ENCODE data around the gene CASP8. TPM values are rescaled to one million over a fixed set of nuclear protein-coding genes. Genes with fewer than 3 reads are reported as not detected.
"Not testable (repeated sequence)": the region's sequence is repeated elsewhere in the genome, so short reads cannot be mapped to it uniquely, and the experiment has no call there.

The CASP8 gene
- total RNA-seq, 1 experiment from 2014 or later, result 17.7 TPM

- H3K36me3 ChIP-seq, result peaks cover 3% of the 10 kb centered on the region; the same call in 1 of the 2 replicates
- H3K4me1 ChIP-seq (replicated peaks), result no peaks in the 10 kb centered on the region
- H3K27me3 ChIP-seq (replicated peaks), result no peaks in the 10 kb centered on the region
- no peak for DNase-seq (ENCODE audit: low read depth in 1 of 2, low spot score in 2 of 2)
- H3K9me3 ChIP-seq (replicated peaks), result no peaks in the 10 kb centered on the region
- no peak overlapping the region for H3K4me3 ChIP-seq
- H3K27ac ChIP-seq, result no peak overlapping the region
Measured at GRCh38 chr2:201269764-201270163, 9.4 kb downstream of the CASP8 start.

- no peaks in the 10 kb centered on the region for H3K4me1 ChIP-seq (replicated peaks)
- no peak overlapping the region for H3K27ac ChIP-seq
- H3K9me3 ChIP-seq (replicated peaks), result no peaks in the 10 kb centered on the region
- H3K27me3 ChIP-seq (replicated peaks), result no peaks in the 10 kb centered on the region
- no peak overlapping the region for H3K4me3 ChIP-seq
- DNase-seq (ENCODE audit: low read depth in 1 of 2, low spot score in 2 of 2), result no peak
- H3K36me3 ChIP-seq, result peaks cover 3% of the 10 kb centered on the region; the same call in 1 of the 2 replicates
Measured at GRCh38 chr2:201270293-201271001, 10.1 kb downstream of the CASP8 start.

DNA sequence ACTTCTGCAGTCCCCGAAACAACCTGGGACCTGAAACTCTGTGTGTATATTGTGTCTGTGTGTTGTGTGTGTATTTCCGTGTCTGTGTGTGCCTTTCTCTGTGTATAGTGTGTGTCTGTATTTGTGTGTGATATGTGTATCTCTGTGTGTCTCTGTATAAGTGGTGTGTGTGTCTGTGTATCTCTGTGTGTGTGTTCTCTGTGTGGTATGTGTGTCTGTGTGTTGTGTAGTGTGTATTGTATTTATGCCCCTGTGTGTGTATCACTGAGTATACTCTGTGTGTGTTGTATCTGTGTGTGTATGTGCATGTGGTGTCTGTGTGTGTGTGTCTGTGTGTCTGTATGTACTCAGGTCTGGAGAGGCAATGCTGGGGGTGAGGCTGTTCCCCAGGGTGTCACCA, 11.6 kb downstream of the CASP8 start:
- H3K9me3 ChIP-seq (replicated peaks), result no peaks in the 10 kb centered on the region
- H3K36me3 ChIP-seq, result peaks cover 10% of the 10 kb centered on the region; the same call in 1 of the 2 replicates
- H3K27ac ChIP-seq, result no peak overlapping the region
- H3K4me1 ChIP-seq (replicated peaks), result no peaks in the 10 kb centered on the region
- no peak overlapping the region for H3K4me3 ChIP-seq
- no peaks in the 10 kb centered on the region for H3K27me3 ChIP-seq (replicated peaks)
- no peak for DNase-seq (ENCODE audit: low read depth in 1 of 2, low spot score in 2 of 2)

DNA sequence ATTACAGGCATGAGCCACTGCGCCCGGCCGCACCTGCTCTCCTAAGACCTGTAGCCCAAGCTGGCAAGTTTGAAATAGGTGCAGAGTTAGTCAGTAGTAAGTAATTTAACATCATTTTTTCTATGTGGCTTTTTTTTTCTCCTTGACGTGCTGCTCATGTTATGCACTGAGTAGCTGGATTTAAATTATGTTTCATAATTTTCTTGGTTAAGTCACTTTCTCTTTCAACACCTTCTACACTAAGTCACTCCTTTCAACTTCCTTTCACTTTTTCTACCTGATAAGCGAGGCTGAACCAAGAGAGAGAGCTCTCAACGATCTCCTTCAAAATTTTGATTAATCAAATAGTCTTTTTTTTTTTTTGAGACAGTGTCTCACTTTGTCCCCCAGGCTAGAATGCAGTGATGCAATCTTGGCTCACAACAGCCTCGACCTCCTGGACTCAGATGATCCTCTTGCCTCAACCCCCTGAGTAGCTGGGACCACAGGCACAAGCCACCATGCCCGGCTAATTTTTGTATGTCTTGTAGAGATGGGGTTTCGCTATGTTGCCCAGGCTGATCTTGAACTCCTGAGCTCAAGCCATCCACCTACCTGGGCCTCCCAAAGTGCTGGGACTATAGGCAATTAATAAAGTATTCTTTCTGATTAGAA, 13.1 kb downstream of the CASP8 start:
- Histone ChIP-seq H3K27ac (no peak overlapping the region), H3K4me1 (replicated peaks) (no peaks in the 10 kb centered on the region), H3K27me3 (replicated peaks) (no peaks in the 10 kb centered on the region), H3K36me3 (peaks cover 10% of the 10 kb centered on the region), H3K9me3 (replicated peaks) (no peaks in the 10 kb centered on the region), H3K4me3 (no peak overlapping the region)
- DNase-seq (ENCODE audit: low read depth in 1 of 2, low spot score in 2 of 2), result no peak

- Histone ChIP-seq H3K27me3 (replicated peaks) (no peaks in the 10 kb centered on the region), H3K4me1 (replicated peaks) (no peaks in the 10 kb centered on the region), H3K27ac (no peak overlapping the region), H3K9me3 (replicated peaks) (no peaks in the 10 kb centered on the region), H3K36me3 (peaks cover 18% of the 10 kb centered on the region), H3K4me3 (no peak overlapping the region)
- DNase-seq (ENCODE audit: low read depth in 1 of 2, low spot score in 2 of 2), result no peak
Measured at GRCh38 chr2:201275069-201275468, 14.7 kb downstream of the CASP8 start.

GRCh38 chr2:201275990-201276389, 15.7 kb downstream of the CASP8 start:
- peaks cover 18% of the 10 kb centered on the region for H3K36me3 ChIP-seq
- no peaks in the 10 kb centered on the region for H3K9me3 ChIP-seq (replicated peaks)
- no peak for DNase-seq (ENCODE audit: low read depth in 1 of 2, low spot score in 2 of 2)
- no peaks in the 10 kb centered on the region for H3K27me3 ChIP-seq (replicated peaks)
- H3K4me3 ChIP-seq, result no peak overlapping the region
- H3K4me1 ChIP-seq (replicated peaks), result no peaks in the 10 kb centered on the region
- no peak overlapping the region for H3K27ac ChIP-seq

GRCh38 chr2:201276511-201276910, 16.2 kb downstream of the CASP8 start:
- H3K4me3 ChIP-seq, result no peak overlapping the region
- no peak for DNase-seq (ENCODE audit: low read depth in 1 of 2, low spot score in 2 of 2)
- no peak overlapping the region for H3K27ac ChIP-seq
- H3K4me1 ChIP-seq (replicated peaks), result no peaks in the 10 kb centered on the region
- H3K9me3 ChIP-seq (replicated peaks), result no peaks in the 10 kb centered on the region
- no peaks in the 10 kb centered on the region for H3K27me3 ChIP-seq (replicated peaks)
- peaks cover 18% of the 10 kb centered on the region for H3K36me3 ChIP-seq

DNA sequence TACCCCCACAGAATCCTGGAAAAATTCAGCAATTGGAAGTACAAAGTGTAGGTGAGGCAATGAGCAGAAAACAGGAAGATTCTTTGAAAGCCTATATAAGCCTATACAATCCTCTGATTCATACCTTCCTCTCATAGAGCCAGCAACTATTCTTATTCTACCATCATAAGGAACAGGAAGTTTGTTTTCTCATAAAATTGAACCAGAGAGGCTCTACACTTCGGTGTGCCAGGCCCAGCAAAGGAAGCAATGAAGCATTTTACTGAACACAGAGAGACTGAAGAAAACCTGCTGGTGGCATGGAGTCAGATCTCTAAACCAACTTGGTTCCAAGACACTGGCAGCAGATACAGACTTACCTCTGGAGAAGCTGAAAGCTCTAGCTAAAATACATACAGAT, 18.7 kb downstream of the CASP8 start:
- H3K27ac ChIP-seq, result no peak overlapping the region
- no peaks in the 10 kb centered on the region for H3K27me3 ChIP-seq (replicated peaks)
- no peak for DNase-seq (ENCODE audit: low read depth in 1 of 2, low spot score in 2 of 2)
- peaks cover 18% of the 10 kb centered on the region for H3K36me3 ChIP-seq
- no peak overlapping the region for H3K4me3 ChIP-seq
- no peaks in the 10 kb centered on the region for H3K4me1 ChIP-seq (replicated peaks)
- H3K9me3 ChIP-seq (replicated peaks), result no peaks in the 10 kb centered on the region

DNA sequence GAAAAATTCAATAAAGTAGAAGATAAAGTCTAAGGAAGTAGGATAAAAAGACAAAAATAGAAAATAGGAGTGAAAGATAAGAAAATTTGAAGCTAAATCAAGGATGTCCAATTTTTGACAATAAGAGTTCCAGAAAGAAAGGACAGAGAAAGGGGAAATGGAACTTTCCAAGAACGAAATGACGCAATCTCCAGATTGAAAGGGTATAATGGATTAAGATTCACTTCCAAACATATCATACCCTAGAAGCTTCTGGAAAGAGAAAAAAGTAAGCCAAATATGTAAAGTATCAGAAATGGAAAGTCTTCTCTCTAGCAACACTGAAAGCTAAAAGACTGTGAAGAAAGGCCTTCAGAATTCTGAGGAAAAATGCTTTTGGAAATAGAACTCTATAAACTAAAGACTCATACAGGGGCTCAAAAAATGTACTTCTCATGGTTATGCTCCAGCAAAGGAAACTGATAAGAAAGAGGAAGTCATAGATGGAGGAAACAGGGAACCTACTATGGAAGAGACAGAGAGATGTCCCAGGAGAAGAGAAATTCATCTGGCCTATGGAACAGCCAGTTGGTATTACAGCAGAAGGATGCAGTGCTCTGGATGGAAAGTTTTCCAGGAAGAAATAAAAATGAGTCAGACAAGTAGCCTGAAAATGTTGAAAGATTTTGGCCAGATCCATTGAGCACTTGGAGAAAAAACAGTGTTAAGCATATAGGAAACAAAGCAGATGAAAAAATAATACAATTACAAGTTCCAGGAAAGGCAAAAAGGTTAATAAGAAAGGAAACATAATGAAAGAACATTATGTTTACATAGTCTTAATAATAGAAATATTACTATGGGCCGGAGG, 20.1 kb downstream of the CASP8 start:
- Histone ChIP-seq H3K27me3 (replicated peaks) (no peaks in the 10 kb centered on the region), H3K9me3 (replicated peaks) (no peaks in the 10 kb centered on the region), H3K27ac (no peak overlapping the region), H3K4me3 (no peak overlapping the region), H3K36me3 (peaks cover 24% of the 10 kb centered on the region), H3K4me1 (replicated peaks) (no peaks in the 10 kb centered on the region)
- no peak for DNase-seq (ENCODE audit: low read depth in 1 of 2, low spot score in 2 of 2)

- H3K27me3 ChIP-seq (replicated peaks), result no peaks in the 10 kb centered on the region
- DNase-seq (ENCODE audit: low read depth in 1 of 2, low spot score in 2 of 2), result no peak
Measured at GRCh38 chr2:201285499-201285898, 25.2 kb downstream of the CASP8 start.

DNA sequence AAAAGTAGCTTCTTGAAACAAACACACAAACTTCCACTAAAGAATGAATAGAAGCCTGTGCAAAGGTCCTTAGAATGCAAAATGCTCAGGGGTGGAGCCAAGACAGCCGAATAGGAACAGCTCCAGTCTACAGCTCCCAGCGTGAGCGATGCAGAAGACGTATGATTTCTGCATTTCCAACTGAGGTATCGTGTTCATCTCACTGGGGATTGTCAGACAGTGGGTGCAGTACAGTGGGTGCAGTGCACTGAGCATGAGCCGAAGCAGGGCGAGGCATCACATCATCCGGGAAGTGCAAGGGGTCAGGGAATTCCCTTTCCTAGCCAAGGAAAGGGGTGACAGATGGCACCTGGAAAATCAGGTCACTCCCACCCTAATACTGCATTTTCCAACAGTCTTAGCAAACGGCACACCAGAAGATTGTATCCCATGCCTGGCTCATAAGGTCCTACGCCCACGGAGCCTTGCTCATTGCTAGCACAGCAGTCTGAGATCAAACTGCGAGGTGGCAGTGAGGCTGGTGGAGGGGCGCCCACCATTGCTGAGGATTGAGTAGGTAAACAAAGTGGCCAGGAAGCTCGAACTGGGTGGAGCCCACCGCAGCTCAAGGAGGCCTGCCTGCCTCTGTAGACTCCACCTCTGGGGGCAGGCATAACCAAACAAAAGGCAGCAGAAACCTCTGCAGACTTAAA, 30.3 kb downstream of the CASP8 start:
- peaks cover 26% of the 10 kb centered on the region for H3K36me3 ChIP-seq
- not testable (repeated sequence) for H3K9me3 ChIP-seq (replicated peaks); H3K27ac ChIP-seq; H3K4me1 ChIP-seq (replicated peaks); H3K4me3 ChIP-seq; H3K27me3 ChIP-seq (replicated peaks); DNase-seq (ENCODE audit: low read depth in 1 of 2, low spot score in 2 of 2)

More at GRCh38 chr2:201285499-201285898, 25.2 kb downstream of the CASP8 start:
- Histone ChIP-seq H3K4me1 (replicated peaks) (no peaks in the 10 kb centered on the region), H3K4me3 (no peak overlapping the region), H3K27ac (no peak overlapping the region), H3K36me3 (peaks cover 34% of the 10 kb centered on the region), H3K9me3 (replicated peaks) (no peaks in the 10 kb centered on the region)

- no peaks in the 10 kb centered on the region for H3K27me3 ChIP-seq (replicated peaks)
- no peak for DNase-seq (ENCODE audit: low read depth in 1 of 2, low spot score in 2 of 2)
- no peak overlapping the region for H3K27ac ChIP-seq
- H3K36me3 ChIP-seq, result no peaks in the 10 kb centered on the region
- no peak overlapping the region for H3K4me3 ChIP-seq
- no peaks in the 10 kb centered on the region for H3K4me1 ChIP-seq (replicated peaks)
- 0 out of 2 replicates have a peak, but pooled peaks cover 2% of the 10 kb centered on the region for H3K9me3 ChIP-seq (replicated peaks)
Measured at GRCh38 chr2:201298462-201299052, 38.2 kb downstream of the CASP8 start.

DNA sequence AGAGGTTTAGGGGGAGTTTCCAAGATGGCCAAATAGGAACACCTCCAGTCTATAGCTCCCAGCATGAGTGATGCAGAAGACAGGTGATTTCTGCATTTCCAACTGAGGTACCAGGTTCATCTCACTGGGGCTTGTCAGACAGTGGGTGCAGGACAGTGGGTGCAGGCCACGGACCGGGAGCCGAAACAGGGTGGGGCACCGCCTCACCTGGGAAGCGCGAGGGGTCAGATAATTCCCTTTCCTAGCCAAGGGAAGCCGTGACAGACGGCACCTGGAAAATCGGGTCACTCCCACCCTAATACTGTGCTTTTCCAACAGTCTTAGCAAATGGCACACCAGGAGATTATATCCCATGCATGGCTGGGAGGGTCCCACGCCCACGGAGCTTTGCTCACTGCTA, 39.6 kb downstream of the CASP8 start:
- H3K36me3 ChIP-seq; H3K4me3 ChIP-seq; H3K4me1 ChIP-seq (replicated peaks); H3K27me3 ChIP-seq (replicated peaks); DNase-seq (ENCODE audit: low read depth in 1 of 2, low spot score in 2 of 2); H3K27ac ChIP-seq; H3K9me3 ChIP-seq (replicated peaks): not testable (repeated sequence)

All from SJSA1 (cell line).